Measurements from ENCODE around the gene UBTD1.

Gene UBTD1

DNA sequence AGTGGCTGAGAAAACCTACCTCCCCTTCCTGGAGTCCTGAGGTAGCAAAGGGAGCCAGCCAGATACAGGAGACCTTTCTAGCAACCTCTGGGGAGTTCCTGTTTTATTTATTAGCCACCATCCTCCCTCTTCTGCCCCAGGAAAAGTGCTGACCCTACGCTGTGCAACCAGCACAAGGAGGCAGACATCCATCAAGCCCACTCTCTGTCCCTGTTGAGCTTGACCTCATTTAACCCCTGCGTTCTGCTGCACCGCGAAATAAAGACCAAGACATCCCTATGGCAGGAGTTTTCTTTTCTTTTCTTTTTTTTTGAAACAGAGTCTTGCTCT lies 48.5 kb downstream of the UBTD1 start:
- no peak for DNase-seq (ENCODE audit: low spot score)
- TF ChIP-seq, protein P1, sequence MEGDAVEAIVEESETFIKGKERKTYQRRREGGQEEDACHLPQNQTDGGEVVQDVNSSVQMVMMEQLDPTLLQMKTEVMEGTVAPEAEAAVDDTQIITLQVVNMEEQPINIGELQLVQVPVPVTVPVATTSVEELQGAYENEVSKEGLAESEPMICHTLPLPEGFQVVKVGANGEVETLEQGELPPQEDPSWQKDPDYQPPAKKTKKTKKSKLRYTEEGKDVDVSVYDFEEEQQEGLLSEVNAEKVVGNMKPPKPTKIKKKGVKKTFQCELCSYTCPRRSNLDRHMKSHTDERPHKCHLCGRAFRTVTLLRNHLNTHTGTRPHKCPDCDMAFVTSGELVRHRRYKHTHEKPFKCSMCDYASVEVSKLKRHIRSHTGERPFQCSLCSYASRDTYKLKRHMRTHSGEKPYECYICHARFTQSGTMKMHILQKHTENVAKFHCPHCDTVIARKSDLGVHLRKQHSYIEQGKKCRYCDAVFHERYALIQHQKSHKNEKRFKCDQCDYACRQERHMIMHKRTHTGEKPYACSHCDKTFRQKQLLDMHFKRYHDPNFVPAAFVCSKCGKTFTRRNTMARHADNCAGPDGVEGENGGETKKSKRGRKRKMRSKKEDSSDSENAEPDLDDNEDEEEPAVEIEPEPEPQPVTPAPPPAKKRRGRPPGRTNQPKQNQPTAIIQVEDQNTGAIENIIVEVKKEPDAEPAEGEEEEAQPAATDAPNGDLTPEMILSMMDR (IDR thresholded peaks at IDR 0.05; ENCODE audit: extremely low read depth, insufficient read depth, missing control alignments) = no peak
- in situ Hi-C loops (cut with MboI; ENCODE audit: low pct_unique_long_range_greater_than_20kb, low sequenced_read_pairs, unreplicated experiment) = no loop called here

DNA sequence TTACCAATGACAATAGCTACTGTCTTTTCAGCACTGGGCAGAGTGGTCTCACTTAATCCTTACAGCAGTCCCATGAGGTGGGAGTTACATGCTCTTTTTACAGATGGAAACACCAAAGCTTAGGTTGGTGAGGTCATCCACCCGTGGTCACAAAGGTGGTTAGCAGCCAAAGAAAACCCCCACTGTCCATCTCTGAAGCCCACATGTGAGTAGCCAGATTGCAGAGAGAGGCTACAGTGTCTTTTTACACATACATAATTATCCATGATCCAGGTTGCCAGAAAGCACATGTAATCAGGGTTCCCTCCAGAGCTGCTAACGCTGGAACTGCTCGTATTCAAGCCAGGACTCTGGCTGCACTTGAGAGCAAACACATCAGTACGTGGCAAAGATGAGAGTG lies 49.2 kb downstream of the UBTD1 start:
- in situ Hi-C loops (cut with MboI; ENCODE audit: low pct_unique_long_range_greater_than_20kb, low sequenced_read_pairs, unreplicated experiment) = no loop called here
- TF ChIP-seq, protein P1 (IDR thresholded peaks at IDR 0.05; ENCODE audit: extremely low read depth, insufficient read depth, missing control alignments) = no peak
- no peak for DNase-seq (ENCODE audit: low spot score)

DNA sequence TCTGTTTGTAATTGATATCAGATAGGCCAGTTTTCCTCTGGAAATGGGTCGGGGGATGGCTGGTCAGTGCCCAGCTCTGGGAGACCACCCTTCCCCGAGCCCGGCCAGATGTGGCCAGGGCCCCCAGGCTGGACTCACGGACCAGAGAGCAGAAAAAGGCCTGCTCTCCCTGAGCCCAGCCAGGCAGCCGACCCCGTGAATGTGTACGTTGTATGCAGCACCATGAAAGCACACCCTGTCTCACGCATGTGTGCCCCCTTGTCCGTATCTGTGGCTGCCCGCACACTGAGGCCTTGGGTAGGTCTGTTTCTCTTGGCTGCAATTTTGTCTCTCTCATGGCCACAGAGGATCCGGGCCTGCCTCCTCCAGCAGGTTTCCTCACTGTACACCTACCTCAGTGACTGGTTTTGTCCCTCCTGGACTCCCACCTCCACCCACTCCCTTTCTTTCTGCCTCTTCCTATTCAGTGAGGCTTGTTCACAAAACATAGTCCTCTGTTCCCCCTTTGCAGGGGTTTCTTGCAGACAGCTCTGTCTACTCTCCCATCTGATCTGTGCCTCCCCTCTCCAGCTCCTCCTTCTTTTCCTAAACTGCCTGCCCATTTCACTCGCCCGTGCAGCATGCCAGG lies 50.2 kb downstream of the UBTD1 start:
- TF ChIP-seq, protein P1 (IDR thresholded peaks at IDR 0.05; ENCODE audit: extremely low read depth, insufficient read depth, missing control alignments) = no peak
- no peak for DNase-seq (ENCODE audit: low spot score)
- in situ Hi-C loops (cut with MboI; ENCODE audit: low pct_unique_long_range_greater_than_20kb, low sequenced_read_pairs, unreplicated experiment) = no loop called here

DNA sequence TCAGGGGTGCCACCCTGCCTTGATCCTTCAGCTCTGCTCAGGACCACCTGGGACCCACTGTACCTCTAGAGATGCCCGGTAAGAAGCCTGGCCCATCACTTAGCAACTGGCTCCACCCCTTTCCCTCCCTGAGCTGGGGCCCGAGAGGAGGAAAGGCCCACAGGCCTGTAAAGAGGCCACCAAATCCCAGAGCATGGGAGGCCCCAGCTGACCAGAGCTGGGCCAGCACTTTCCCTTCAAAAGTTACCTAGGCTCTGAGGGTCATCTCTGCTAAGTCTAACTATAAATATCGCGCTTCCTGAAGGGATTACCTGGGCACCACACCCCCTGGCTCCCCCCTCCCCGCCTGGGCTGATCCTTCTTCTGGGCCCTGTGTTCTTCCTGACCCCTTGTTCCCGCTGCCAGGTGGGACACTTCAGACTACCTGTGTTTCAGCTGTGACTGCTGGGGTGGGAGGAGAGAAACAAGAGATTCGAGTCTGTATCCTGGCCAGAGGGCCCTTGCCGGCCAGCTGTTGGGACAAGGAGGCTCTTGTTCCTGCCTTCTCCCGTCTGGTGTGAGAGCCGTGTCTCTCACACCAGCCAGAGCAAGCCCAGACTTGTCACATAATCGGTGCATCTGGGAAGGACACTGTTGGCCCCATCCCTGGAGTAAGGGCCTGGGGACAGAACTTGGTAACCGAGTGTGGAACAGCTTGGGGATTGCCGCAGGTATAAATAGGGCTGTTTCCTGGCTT lies 51.0 kb downstream of the UBTD1 start:
- in situ Hi-C loops (cut with MboI; ENCODE audit: low pct_unique_long_range_greater_than_20kb, low sequenced_read_pairs, unreplicated experiment) = no loop called here
- DNase-seq (ENCODE audit: low spot score) = no peak
- TF ChIP-seq, protein P1 (IDR thresholded peaks at IDR 0.05; ENCODE audit: extremely low read depth, insufficient read depth, missing control alignments) = no peak

DNA sequence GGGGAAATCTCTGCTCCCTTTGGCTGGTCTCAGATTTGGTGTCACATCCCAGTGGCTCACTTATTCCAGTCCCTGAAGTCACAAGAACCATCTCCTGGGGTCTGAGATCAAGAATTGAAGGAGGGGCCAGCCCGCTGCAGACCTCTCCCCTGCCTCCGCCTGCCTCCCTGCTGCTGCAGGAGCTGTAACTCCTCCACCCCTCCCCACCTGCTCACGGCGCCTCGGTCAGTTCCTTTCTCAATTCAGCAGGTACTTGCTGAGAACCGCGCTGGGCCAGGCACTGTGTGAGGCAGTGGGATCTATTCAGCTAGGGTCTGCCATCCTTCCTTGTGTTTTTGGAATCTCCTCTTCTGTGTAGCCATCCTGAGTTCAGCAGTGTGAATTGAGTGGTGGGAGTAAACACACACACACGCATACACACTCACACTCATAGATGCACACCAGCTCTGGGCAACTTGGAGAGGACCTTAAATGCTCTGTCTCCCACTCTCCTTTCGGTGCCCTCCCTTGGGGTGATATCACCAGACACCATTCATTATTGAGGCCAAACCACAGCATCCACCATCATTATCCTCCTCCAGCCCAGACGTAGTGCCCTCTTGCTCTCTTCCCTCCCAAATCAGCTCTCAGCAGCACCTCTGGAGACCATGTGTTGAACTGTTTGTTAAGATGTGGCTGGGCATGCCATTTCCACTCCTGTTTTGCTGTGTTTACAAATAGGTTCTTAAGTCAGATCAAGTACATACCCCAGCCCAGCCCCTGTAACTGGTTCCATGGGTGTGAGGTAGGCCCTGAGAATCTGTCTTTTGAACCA lies 51.8 kb downstream of the UBTD1 start:
- in situ Hi-C loops (cut with MboI; ENCODE audit: low pct_unique_long_range_greater_than_20kb, low sequenced_read_pairs, unreplicated experiment) = no loop called here
- TF ChIP-seq, protein P1 (IDR thresholded peaks at IDR 0.05; ENCODE audit: extremely low read depth, insufficient read depth, missing control alignments) = no peak
- DNase-seq (ENCODE audit: low spot score) = no peak

DNA sequence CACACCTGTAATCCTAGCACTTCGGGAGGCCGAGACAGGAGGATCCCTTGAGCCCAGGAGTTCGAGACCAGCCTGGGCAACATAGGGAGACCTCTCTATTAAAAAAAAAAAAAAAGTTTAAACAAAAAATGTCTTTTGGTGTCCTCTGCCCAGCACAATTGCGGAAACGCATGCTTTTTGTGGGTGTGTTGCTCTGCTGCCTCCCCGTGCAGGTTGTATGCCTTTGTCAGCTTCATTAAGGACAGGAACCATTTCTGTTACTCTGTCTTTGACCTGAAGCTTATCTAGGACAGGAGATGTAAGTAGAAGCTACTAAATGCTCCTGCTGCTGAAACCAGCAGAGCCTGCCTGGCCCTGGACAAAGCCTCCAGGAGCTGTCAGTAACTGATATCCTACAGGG lies 52.5 kb downstream of the UBTD1 start:
- in situ Hi-C loops (cut with MboI; ENCODE audit: low pct_unique_long_range_greater_than_20kb, low sequenced_read_pairs, unreplicated experiment) = no loop called here

More for the DNA sequence above, 52.5 kb downstream of the UBTD1 start:
- DNase-seq (ENCODE audit: low spot score) = no peak
- TF ChIP-seq, protein P1 (IDR thresholded peaks at IDR 0.05; ENCODE audit: extremely low read depth, insufficient read depth, missing control alignments) = no peak
